GM12878 (cell line): Measurements from ENCODE around the gene NMNAT3. TPM values are rescaled to one million over a fixed set of nuclear protein-coding genes. Genes with fewer than 3 reads are reported as not detected.

Experiments
- ATAC-seq: fragments of 200-7000 bp; cut with Tn5 transposase; 3 replicates; pipeline ENCODE4 v1.9.1; 2020; ENCODE audit warnings: mild to moderate bottlenecking, moderate library complexity
- BruUV-seq: library from RNA; stranded (reverse); fragments of 400-500 nt; replicated peaks from 2 replicates; lab custom pipeline; 2021; lab: Mats Ljungman, UMichigan
- CTCF ChIA-PET: fragments of 300-600 bp; sonication (Branson Sonifier 250); formaldehyde crosslinking; extraction: SDS; loops from one replicate; lab custom pipeline; 2021; ENCODE audit warnings: inconsistent platforms; lab: Yijun Ruan, JAX
- POLR2A ChIA-PET: fragments of 350-600 bp; formaldehyde crosslinking; extraction: SDS; loops from one replicate; lab custom pipeline; 2021; ENCODE audit warnings: inconsistent platforms; lab: Charles Lee
- RAD21 ChIA-PET: fragments of 300-600 bp; sonication (Branson Sonifier 250); formaldehyde crosslinking; loops from one replicate; lab custom pipeline; 2023; ENCODE audit warnings: antibody characterized with exemption; ENCODE audit not compliant: unreplicated experiment; lab: Charles Lee
- SMC1A ChIA-PET: fragments of 300-600 bp; sonication (Branson Sonifier 250); formaldehyde crosslinking; loops from one replicate; lab custom pipeline; 2023; ENCODE audit not compliant: unreplicated experiment, uncharacterized antibody; lab: Charles Lee
- DNase-seq: peaks from one replicate; pipeline ENCODE4 v3.0.0-alpha.2; 2011; ENCODE audit warnings: low read depth, low spot score
- FAIRE-seq: peaks from 3 replicates; lab custom pipeline; 2011; peaks lifted over from hg19 to GRCh38; lab: Jason Lieb, UNC
- H2AFZ ChIP-seq: 2 replicates; pipeline ENCODE4 v1.6.0; 2011; ENCODE audit warnings: low read depth, low read length, control low read depth; ENCODE audit not compliant: control insufficient read depth
- H3K27ac ChIP-seq: 2 replicates; pipeline ENCODE4 v1.5.1; 2011; ENCODE audit warnings: control low read depth; ENCODE audit not compliant: control insufficient read depth, insufficient read depth
- H3K27me3 ChIP-seq, 2 experiments: replicated peaks in 1 of 2; 2 replicates each; pipeline versions ENCODE4 v1.6.0 to v1.6.1; 2011; ENCODE audit warnings: low read length in 1 of 2; ENCODE audit not compliant: control insufficient read depth in 2 of 2, insufficient read depth in 2 of 2
- H3K36me3 ChIP-seq, 2 experiments: 2 replicates each; pipeline ENCODE4 v1.5.1; 2011; ENCODE audit warnings: low read length in 1 of 2; ENCODE audit not compliant: control insufficient read depth in 2 of 2, insufficient read depth in 2 of 2
- H3K4me1 ChIP-seq: 2 replicates; pipeline ENCODE4 v1.6.1; 2011; ENCODE audit warnings: mild to moderate bottlenecking, low read length, moderate library complexity, mixed read lengths; ENCODE audit not compliant: control insufficient read depth, insufficient read depth
- H3K4me2 ChIP-seq: 2 replicates; pipeline ENCODE4 v1.6.0; 2011; ENCODE audit warnings: control low read depth; ENCODE audit not compliant: control insufficient read depth, insufficient read depth
- H3K4me3 ChIP-seq: fragments of 200-600 bp; sonication (generic); 2 replicates; pipeline ENCODE4 v1.5.1; 2016
- H3K79me2 ChIP-seq: 2 replicates; pipeline ENCODE4 v1.6.0; 2011; ENCODE audit warnings: low read length; ENCODE audit not compliant: control insufficient read depth, insufficient read depth
- H3K9ac ChIP-seq: 2 replicates; pipeline ENCODE4 v1.8.0; 2011; ENCODE audit warnings: low read length, control low read depth, mixed read lengths; ENCODE audit not compliant: control insufficient read depth, insufficient read depth
- H3K9me3 ChIP-seq: replicated peaks from 3 replicates; pipeline ENCODE4 v1.5.1; 2011; ENCODE audit warnings: mild to moderate bottlenecking, low read length; ENCODE audit not compliant: control insufficient read depth, insufficient read depth
- H4K20me1 ChIP-seq: 2 replicates; pipeline ENCODE4 v1.6.0; 2011; ENCODE audit not compliant: control insufficient read depth, insufficient read depth
- BMI1 ChIP-seq: fragments of 450-650 bp; IDR thresholded peaks from 2 replicates; pipeline ENCODE4 v1.6.1; 2016; ENCODE audit warnings: mild to moderate bottlenecking, moderate library complexity, borderline replicate concordance
- CBX5 ChIP-seq: sonication (generic); IDR thresholded peaks from 2 replicates; pipeline ENCODE4 v1.6.1; 2016; ENCODE audit warnings: low read depth, moderate library complexity, mild to moderate bottlenecking, inconsistent platforms
- HCFC1 ChIP-seq: fragments of 150-350 bp; IDR thresholded peaks from 2 replicates; pipeline ENCODE4 v1.6.1; 2014; ENCODE audit warnings: low read length
- JUNB ChIP-seq: IDR thresholded peaks from 2 replicates; pipeline ENCODE4 v1.6.1; 2016; ENCODE audit warnings: antibody characterized with exemption, mild to moderate bottlenecking
- MEF2A ChIP-seq: IDR thresholded peaks from 2 replicates; pipeline ENCODE4 v1.6.1; 2011; ENCODE audit warnings: low read depth, mild to moderate bottlenecking, low read length, moderate library complexity; ENCODE audit not compliant: insufficient read depth
- NR2C1 ChIP-seq: fragments of 450-650 bp; IDR thresholded peaks from 2 replicates; pipeline ENCODE4 v1.6.1; 2017; ENCODE audit warnings: antibody characterized with exemption, mild to moderate bottlenecking, moderate library complexity
- PAX5 ChIP-seq: IDR thresholded peaks from 2 replicates; pipeline ENCODE4 v1.6.1; 2011; ENCODE audit warnings: low read depth, low read length, borderline replicate concordance
- RELB ChIP-seq: fragments of 450-650 bp; IDR thresholded peaks from 2 replicates; pipeline ENCODE4 v1.6.1; 2017; ENCODE audit warnings: low read depth, mild to moderate bottlenecking, moderate library complexity
- ZBTB33 ChIP-seq: fragments of 450-650 bp; IDR thresholded peaks from 2 replicates; pipeline ENCODE4 v1.6.1; 2017; ENCODE audit warnings: mild to moderate bottlenecking
- ZBTB40 ChIP-seq: fragments of 450-650 bp; IDR thresholded peaks from 2 replicates; pipeline ENCODE4 v1.6.1; 2016; ENCODE audit warnings: mild to moderate bottlenecking, moderate library complexity, borderline replicate concordance
- ZZZ3 ChIP-seq: IDR thresholded peaks from 2 replicates; pipeline ENCODE4 v1.6.1; 2011; ENCODE audit warnings: low read depth; ENCODE audit not compliant: control insufficient read depth, insufficient read length
- WGBS: methylation state at CpG from one replicate; pipeline ENCODE4 v1.1.6; 2016; ENCODE audit warnings: low lambda C conversion rate; ENCODE audit not compliant: insufficient replicate concordance, insufficient coverage; ENCODE audit errors: missing lambda C conversion rate; 5-methylcytosine and 5-hydroxymethylcytosine counted together
- in situ Hi-C: fragments of 300-500 bp; cut with MboI; formaldehyde crosslinking; loops from 9 replicates; pipeline ENCODE4 v1.14.3; 2018; ENCODE audit warnings: mixed read lengths
- intact Hi-C: fragments of 100-400 bp; cut with micrococcal nuclease; formaldehyde crosslinking; loops from one replicate; pipeline ENCODE4 v1.14.2; 2022; ENCODE audit not compliant: unreplicated experiment
- polyA plus RNA-seq, 11 experiments: library from polyadenylated mRNA; depleted of rRNA in 4 of 11; unstranded in 6 of 11; stranded (reverse) in 5 of 11; fragments of >200 nt; fragmentation: Nextera tagmentation in 4 of 11; fragmentation: Illumina TruSeq in 1 of 11; extraction: Ambion mirVana in 4 of 11; extraction: Trizol in 1 of 11; gene quantifications; 1 replicate in 1 of 11; 2 replicates in 10 of 11; pipeline versions ENCODE4 v1.2.1 to v1.2.3, GENCODE V29; 2011 to 2016; ENCODE audit warnings: inconsistent platforms in 2 of 11, missing spikeins in 2 of 11, low read depth in 1 of 11
- total RNA-seq, 4 experiments: library from RNA; depleted of rRNA in 3 of 4; stranded (reverse); fragments of >200 nt in 3 of 4; fragmentation: Illumina TruSeq in 1 of 4; extraction: Trizol in 1 of 4; gene quantifications; 2 replicates each; pipeline versions ENCODE4 v1.2.1 to v1.2.3, GENCODE V29; 2013 to 2021

Gene NMNAT3
- total and polyA plus RNA-seq, 10 of the 15 experiments (the other 5 are each of a cell fraction or from before 2014, with no cell fraction given) = under 0.01 to 0.92 (median 0.08) TPM; not detected in 4

- TF ChIP-seq BMI1 = no peak
- TF ChIP-seq RELB = no peak
- TF ChIP-seq ZBTB40 = no peak
- TF ChIP-seq JUNB = no peak
- TF ChIP-seq CBX5 = no peak
- TF ChIP-seq PAX5 = no peak
Measured at GRCh38 chr3:139686624-139687023, 8.9 kb upstream of the NMNAT3 start (continued).

GRCh38 chr3:139686206-139686605 lies 8.4 kb upstream of the NMNAT3 start:
- BruUV-seq = no TSS peak
- POLR2A ChIA-PET = no interaction called here
- Histone ChIP-seq H3K36me3 (no peaks in the 10 kb centered on the region), H3K79me2 (no peaks in the 10 kb centered on the region), H4K20me1 (no peaks in the 10 kb centered on the region), H3K9ac (no peak overlapping the region), H3K27me3 (no peaks in the 10 kb centered on the region; a peak in 1 of 4 replicates), H3K9me3 (no peaks in the 10 kb centered on the region), H3K27ac (no peak overlapping the region), H2AFZ (no peak overlapping the region), H3K4me1 (no peaks in the 10 kb centered on the region), H3K4me3 (no peak overlapping the region), H3K4me2 (no peak overlapping the region)
- TF ChIP-seq HCFC1 = no peak
- TF ChIP-seq ZZZ3 = no peak
- TF ChIP-seq MEF2A = no peak
- TF ChIP-seq ZBTB33 = no peak
- TF ChIP-seq NR2C1 = no peak
- RAD21 ChIA-PET = no interaction called here
- in situ Hi-C loops (no loop called here), intact Hi-C loops (no loop called here)
- CTCF ChIA-PET = no interaction called here
- SMC1A ChIA-PET = no interaction called here
- 2% methylated on average over 3 of the region's 3 CpGs for WGBS
- FAIRE-seq = no peak
- no peak for DNase-seq
- ATAC-seq = no peak
